ENCODE results near the gene MAPK6. TPM values are rescaled to one million over a fixed set of nuclear protein-coding genes. Genes with fewer than 3 reads are reported as not detected.

Gene MAPK6
- total RNA-seq (2022) (28.4 and 35.9 TPM in 2 replicates), Bru-seq, nascent RNA (percentile 91 among the genes with signal in this experiment), BruChase-seq, experiment 1, labeled RNA remaining after a 6-hour chase (percentile 85 among the genes with signal in this experiment), BruChase-seq, experiment 2, labeled RNA remaining after a 2-hour chase (percentile 93 among the genes with signal in this experiment)
- long read RNA-seq, full-length matches to known transcripts: 27 of 42 reads
- long read RNA-seq, partial matches to known transcripts: 4 of 42 reads
- long read RNA-seq, other reads (novel, unspliced or antisense): 11 of 42 reads

- TF ChIP-seq CTCF (IDR thresholded peaks at IDR 0.05; ENCODE audit: unreplicated experiment): no peak
- intact Hi-C loops (cut with micrococcal nuclease; ENCODE audit: unreplicated experiment): no loop called here
- CTCF ChIA-PET: no interaction called here
- Mint-ChIP-seq H3K27ac (ENCODE audit: unreplicated experiment) (peak within 1 kb of the TSS; percentile 97), H3K9me3 (ENCODE audit: low read depth, unreplicated experiment) (no peaks in the 10 kb centered on the region), H3K27me3 (ENCODE audit: unreplicated experiment) (no peaks in the 10 kb centered on the region), H3K36me3 (ENCODE audit: insufficient read depth, unreplicated experiment) (peaks cover 29% of the 10 kb centered on the region), H3K4me1 (ENCODE audit: low read depth, unreplicated experiment) (peaks cover 9% of the 10 kb centered on the region), H3K4me3 (ENCODE audit: low read depth, unreplicated experiment) (peak within 1 kb of the TSS; percentile 84)
- no TSS peak for BruUV-seq (replicated peaks)
- peak; percentile 93 for DNase-seq
Measured at GRCh38 chr15:52018693-52019393, at the start of gene MAPK6. Gene MAPK6, plus strand, starts transcription at chr15:52019219. Its CDS starts 27,242 bp downstream, at chr15:52046461.

GRCh38 chr15:51969728-51970127 lies 49.3 kb upstream of the MAPK6 start:
- TF ChIP-seq CTCF (IDR thresholded peaks at IDR 0.05; ENCODE audit: unreplicated experiment): no peak
- peak overlapping the region; percentile 98 for H3K4me3 Mint-ChIP-seq (ENCODE audit: low read depth, unreplicated experiment)
- intact Hi-C loops (cut with micrococcal nuclease; ENCODE audit: unreplicated experiment): loop anchor here (5.0 kb wide), 1 partner anchor 187 kb away; no protein-coding TSS in a partner anchor
- BruUV-seq (replicated peaks): no TSS peak
- H3K4me1 Mint-ChIP-seq (ENCODE audit: low read depth, unreplicated experiment): no peaks in the 10 kb centered on the region
- H3K9me3 Mint-ChIP-seq (ENCODE audit: low read depth, unreplicated experiment): no peaks in the 10 kb centered on the region
- no peak overlapping the region for H3K27ac Mint-ChIP-seq (ENCODE audit: unreplicated experiment)
- no peaks in the 10 kb centered on the region for H3K27me3 Mint-ChIP-seq (ENCODE audit: unreplicated experiment)
- no peak for DNase-seq
- peaks cover 21% of the 10 kb centered on the region for H3K36me3 Mint-ChIP-seq (ENCODE audit: insufficient read depth, unreplicated experiment)
- CTCF ChIA-PET: interaction anchor here (0.6 kb wide), 1 partner anchor 29 kb away, joined by 5 read pairs; no protein-coding TSS in a partner anchor

GRCh38 chr15:51970132-51970817 lies 48.7 kb upstream of the MAPK6 start:
- Mint-ChIP-seq H3K27ac (ENCODE audit: unreplicated experiment) (peak overlapping the region; percentile 97), H3K4me1 (ENCODE audit: low read depth, unreplicated experiment) (no peaks in the 10 kb centered on the region), H3K36me3 (ENCODE audit: insufficient read depth, unreplicated experiment) (peaks cover 21% of the 10 kb centered on the region), H3K27me3 (ENCODE audit: unreplicated experiment) (no peaks in the 10 kb centered on the region), H3K4me3 (ENCODE audit: low read depth, unreplicated experiment) (peak overlapping the region; percentile 98), H3K9me3 (ENCODE audit: low read depth, unreplicated experiment) (no peaks in the 10 kb centered on the region)
- CTCF ChIA-PET: interaction anchor here (0.5 to 1.2 kb wide), 3 partner anchors 30 to 109 kb away, joined by 3 to 5 read pairs (median 5); no protein-coding TSS in a partner anchor
- intact Hi-C loops (cut with micrococcal nuclease; ENCODE audit: unreplicated experiment): loop anchor here (5.0 kb wide), 1 partner anchor 188 kb away; no protein-coding TSS in a partner anchor
- TF ChIP-seq CTCF (IDR thresholded peaks at IDR 0.05; ENCODE audit: unreplicated experiment): no peak
- BruUV-seq (replicated peaks): no TSS peak
- no peak for DNase-seq

- no peaks in the 10 kb centered on the region for H3K9me3 Mint-ChIP-seq (ENCODE audit: low read depth, unreplicated experiment)
- CTCF ChIA-PET: interaction anchor here (0.5 to 1.2 kb wide), 3 partner anchors 73 to 108 kb away, joined by 3 to 5 read pairs (median 4); no protein-coding TSS in a partner anchor
- TF ChIP-seq CTCF (IDR thresholded peaks at IDR 0.05; ENCODE audit: unreplicated experiment): no peak
Measured at GRCh38 chr15:51971032-51971374, 48.0 kb upstream of the MAPK6 start.

More at GRCh38 chr15:51971032-51971374, 48.0 kb upstream of the MAPK6 start:
- DNase-seq: no peak
- no TSS peak for BruUV-seq (replicated peaks)
- peak overlapping the region; percentile 97 for H3K27ac Mint-ChIP-seq (ENCODE audit: unreplicated experiment)
- H3K27me3 Mint-ChIP-seq (ENCODE audit: unreplicated experiment): no peaks in the 10 kb centered on the region
- peak overlapping the region; percentile 98 for H3K4me3 Mint-ChIP-seq (ENCODE audit: low read depth, unreplicated experiment)
- H3K36me3 Mint-ChIP-seq (ENCODE audit: insufficient read depth, unreplicated experiment): peaks cover 21% of the 10 kb centered on the region
- H3K4me1 Mint-ChIP-seq (ENCODE audit: low read depth, unreplicated experiment): no peaks in the 10 kb centered on the region
- intact Hi-C loops (cut with micrococcal nuclease; ENCODE audit: unreplicated experiment): loop anchor here (5.0 kb wide), 1 partner anchor 189 kb away; no protein-coding TSS in a partner anchor
